K562 (cell line): ENCODE data around the gene CLDN20.

Experiments
- BRF1 ChIP-seq: IDR thresholded peaks from 3 replicates; pipeline ENCODE4 v1.6.1; 2011; ENCODE audit warnings: borderline replicate concordance, mild to moderate bottlenecking; ENCODE audit not compliant: insufficient read length; ENCODE audit errors: extremely low read depth
- CBFB ChIP-seq: sonication (generic); formaldehyde crosslinking; IDR thresholded peaks from 2 replicates; pipeline ENCODE4 v1.4.0; 2020; ENCODE audit warnings: mild to moderate bottlenecking, missing genetic modification reagents
- CTCF ChIP-seq, 3 experiments: IDR thresholded peaks in 2 of 3; conservative IDR thresholded peaks in 1 of 3; 2 replicates each; pipeline ENCODE4 v1.5.1; 2011 to 2012; ENCODE audit warnings: low read length in 3 of 3, mild to moderate bottlenecking in 3 of 3, control low read depth in 2 of 3, improper control_type of control experiment in 1 of 3, inconsistent platforms in 1 of 3, low read depth in 1 of 3, mixed read lengths in 1 of 3, moderate library complexity in 1 of 3; ENCODE audit not compliant: insufficient read depth in 2 of 3
- RB1 ChIP-seq: fragments of 450-650 bp; IDR thresholded peaks from 2 replicates; pipeline ENCODE4 v1.6.1; 2017; ENCODE audit warnings: low read depth, mild to moderate bottlenecking
- RBM39 ChIP-seq: fragments of 200-400 bp; formaldehyde crosslinking; optimal IDR thresholded peaks from 2 replicates; pipeline ENCODE3; 2018; ENCODE audit warnings: low read depth, low read length
- TBP ChIP-seq: optimal IDR thresholded peaks from 2 replicates; pipeline ENCODE3; 2011; ENCODE audit warnings: low read depth, low read length, improper control_type of control experiment
- TRIM24 ChIP-seq, 2 experiments: fragments of 450-650 bp; IDR thresholded peaks; 2 replicates each; pipeline ENCODE4 v1.6.1; 2016
- ZFP36 ChIP-seq: fragments of 150-350 bp; IDR thresholded peaks from 2 replicates; pipeline ENCODE4 v1.6.1; 2018; ENCODE audit warnings: low read length, low read depth; ENCODE audit not compliant: partially characterized antibody
- ZKSCAN1 ChIP-seq: fragments of 150-350 bp; IDR thresholded peaks from 2 replicates; pipeline ENCODE4 v1.6.1; 2016; ENCODE audit warnings: low read depth, low read length
- ZNF449 ChIP-seq: fragments of 250-450 bp; sonication (Bioruptor Pico); IDR thresholded peaks from 2 replicates; pipeline ENCODE4 v1.8.0; 2022; ENCODE audit warnings: moderate library complexity, mild to moderate bottlenecking, inconsistent platforms
- TF ChIP-seq, protein P1 (sequence below): fragments of 250-450 bp; sonication (Bioruptor Pico); IDR thresholded peaks from 2 replicates; pipeline ENCODE4 v1.5.0; 2020; ENCODE audit warnings: mild to moderate bottlenecking, borderline replicate concordance
- TF ChIP-seq, protein P2 (sequence below): sonication (generic); formaldehyde crosslinking; IDR thresholded peaks from 2 replicates; pipeline ENCODE4 v1.8.0; 2022; ENCODE audit warnings: missing genetic modification reagents, mild to moderate bottlenecking, borderline replicate concordance
- TF ChIP-seq, protein P3 (sequence below): fragments of 450-650 bp; formaldehyde crosslinking; conservative IDR thresholded peaks from 2 replicates; pipeline ENCODE4 v1.4.0; 2022; ENCODE audit warnings: mild to moderate bottlenecking, missing genetic modification characterization

DNA sequence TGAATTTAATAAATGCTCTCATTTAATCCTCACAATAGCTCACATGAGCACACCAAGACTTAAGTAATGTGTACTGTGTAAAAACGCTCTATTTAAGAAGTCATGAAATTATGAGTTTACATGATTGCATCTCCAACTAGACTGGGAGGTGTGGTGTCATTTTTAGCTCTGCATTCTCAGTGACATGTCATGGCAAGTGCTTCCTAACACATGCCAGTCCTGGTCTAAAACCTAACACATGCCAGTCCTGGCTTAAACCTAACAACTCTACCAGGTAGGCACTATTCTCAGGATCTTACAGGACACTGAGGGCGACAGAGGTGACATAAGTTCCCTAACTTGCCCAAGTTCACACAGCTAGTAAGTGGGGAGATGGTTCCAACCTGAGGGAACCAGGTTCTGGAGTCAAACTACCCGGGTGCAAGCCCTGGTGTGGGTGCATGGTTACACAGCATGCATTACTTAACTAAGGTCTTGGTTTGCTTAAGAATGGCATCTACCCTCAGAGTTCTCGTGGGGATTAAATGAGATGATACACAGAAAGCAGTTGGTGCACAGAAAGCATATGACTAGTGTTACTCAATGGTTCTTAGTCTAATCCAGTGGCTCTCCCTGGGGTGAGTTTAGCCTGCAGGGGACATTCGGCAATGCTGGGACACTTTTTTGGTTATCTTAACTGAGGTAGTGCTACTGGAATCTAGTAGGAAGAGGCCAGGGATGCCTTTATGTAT, 14.7 kb downstream of the CLDN20 start:
- no peak for TF ChIP-seq BRF1
- TF ChIP-seq, protein P1, sequence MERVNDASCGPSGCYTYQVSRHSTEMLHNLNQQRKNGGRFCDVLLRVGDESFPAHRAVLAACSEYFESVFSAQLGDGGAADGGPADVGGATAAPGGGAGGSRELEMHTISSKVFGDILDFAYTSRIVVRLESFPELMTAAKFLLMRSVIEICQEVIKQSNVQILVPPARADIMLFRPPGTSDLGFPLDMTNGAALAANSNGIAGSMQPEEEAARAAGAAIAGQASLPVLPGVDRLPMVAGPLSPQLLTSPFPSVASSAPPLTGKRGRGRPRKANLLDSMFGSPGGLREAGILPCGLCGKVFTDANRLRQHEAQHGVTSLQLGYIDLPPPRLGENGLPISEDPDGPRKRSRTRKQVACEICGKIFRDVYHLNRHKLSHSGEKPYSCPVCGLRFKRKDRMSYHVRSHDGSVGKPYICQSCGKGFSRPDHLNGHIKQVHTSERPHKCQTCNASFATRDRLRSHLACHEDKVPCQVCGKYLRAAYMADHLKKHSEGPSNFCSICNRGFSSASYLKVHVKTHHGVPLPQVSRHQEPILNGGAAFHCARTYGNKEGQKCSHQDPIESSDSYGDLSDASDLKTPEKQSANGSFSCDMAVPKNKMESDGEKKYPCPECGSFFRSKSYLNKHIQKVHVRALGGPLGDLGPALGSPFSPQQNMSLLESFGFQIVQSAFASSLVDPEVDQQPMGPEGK = no peak
- TF ChIP-seq CTCF (IDR thresholded peaks at IDR 0.05 in 2 of 3, conservative IDR thresholded peaks at IDR 0.05 in 1 of 3; ENCODE audit: insufficient read depth in 2 of 3, low read depth in 1 of 3, low read length in 3 of 3) = no peak
- no peak for TF ChIP-seq TBP
- TF ChIP-seq ZFP36 = no peak
- TF ChIP-seq RBM39 = no peak
- TF ChIP-seq ZNF449 = no peak
- TF ChIP-seq, protein P2, sequence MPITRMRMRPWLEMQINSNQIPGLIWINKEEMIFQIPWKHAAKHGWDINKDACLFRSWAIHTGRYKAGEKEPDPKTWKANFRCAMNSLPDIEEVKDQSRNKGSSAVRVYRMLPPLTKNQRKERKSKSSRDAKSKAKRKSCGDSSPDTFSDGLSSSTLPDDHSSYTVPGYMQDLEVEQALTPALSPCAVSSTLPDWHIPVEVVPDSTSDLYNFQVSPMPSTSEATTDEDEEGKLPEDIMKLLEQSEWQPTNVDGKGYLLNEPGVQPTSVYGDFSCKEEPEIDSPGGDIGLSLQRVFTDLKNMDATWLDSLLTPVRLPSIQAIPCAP (CRISPR knock-in tag) = no peak
- no peak for TF ChIP-seq CBFB (CRISPR knock-in tag)
- no peak for TF ChIP-seq RB1
- no peak for TF ChIP-seq ZKSCAN1
- TF ChIP-seq TRIM24 (IDR thresholded peaks at IDR 0.05) = no peak
- TF ChIP-seq, protein P3, sequence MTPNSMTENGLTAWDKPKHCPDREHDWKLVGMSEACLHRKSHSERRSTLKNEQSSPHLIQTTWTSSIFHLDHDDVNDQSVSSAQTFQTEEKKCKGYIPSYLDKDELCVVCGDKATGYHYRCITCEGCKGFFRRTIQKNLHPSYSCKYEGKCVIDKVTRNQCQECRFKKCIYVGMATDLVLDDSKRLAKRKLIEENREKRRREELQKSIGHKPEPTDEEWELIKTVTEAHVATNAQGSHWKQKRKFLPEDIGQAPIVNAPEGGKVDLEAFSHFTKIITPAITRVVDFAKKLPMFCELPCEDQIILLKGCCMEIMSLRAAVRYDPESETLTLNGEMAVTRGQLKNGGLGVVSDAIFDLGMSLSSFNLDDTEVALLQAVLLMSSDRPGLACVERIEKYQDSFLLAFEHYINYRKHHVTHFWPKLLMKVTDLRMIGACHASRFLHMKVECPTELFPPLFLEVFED (CRISPR knock-in tag) = no peak
